Body of pancreas (tissue), 4 donors: ENCODE data around the gene PLEKHS1. TPM values are rescaled to one million over a fixed set of nuclear protein-coding genes. Genes with fewer than 3 reads are reported as not detected.
"Not testable (repeated sequence)": the region's sequence is repeated elsewhere in the genome, so short reads cannot be mapped to it uniquely, and the experiment has no call there.

Experiments
- ATAC-seq: fragments of 150-250 bp; one replicate; pipeline ENCODE4 v1.9.1; 2016
- DNase-seq, 4 donors: peaks; one replicate each; pipeline ENCODE4 v3.0.0-alpha.2; 2019
- H3K27ac ChIP-seq, 4 donors: fragments of 200-600 bp; sonication (generic); 1 replicate in 3 of 4; 2 replicates in 1 of 4; pipeline versions ENCODE4 v1.5.1 to v1.6.1; 2016 to 2019; ENCODE audit warnings: mild to moderate bottlenecking in 1 of 4, mixed read lengths in 1 of 4, moderate library complexity in 1 of 4
- H3K27me3 ChIP-seq, 2 donors: fragments of 200-600 bp; sonication (generic); one replicate each; pipeline ENCODE4 v1.6.0; 2016; ENCODE audit warnings: mild to moderate bottlenecking in 1 of 2
- H3K36me3 ChIP-seq, 2 donors: fragments of 200-600 bp; sonication (generic); replicated peaks in 1 of 2; 2 replicates each; pipeline ENCODE4 v1.5.1; 2016; ENCODE audit warnings: low read depth in 2 of 2; ENCODE audit not compliant: insufficient read depth in 1 of 2
- H3K4me1 ChIP-seq: fragments of 200-600 bp; sonication (generic); one replicate; pipeline ENCODE4 v1.6.0; 2016
- H3K4me3 ChIP-seq, 2 donors: fragments of 200-600 bp; sonication (generic); 1 replicate in 1 of 2; 2 replicates in 1 of 2; pipeline ENCODE4 v1.5.1; 2016 to 2019
- H3K9me3 ChIP-seq, 3 donors: fragments of 200-600 bp; sonication (generic); 1 replicate in 2 of 3; 2 replicates in 1 of 3; pipeline ENCODE4 v1.5.1; 2016
- POLR2A ChIP-seq, 3 donors: fragments of 450-650 bp; IDR thresholded peaks; one replicate each; pipeline ENCODE4 v1.6.1; 2016; ENCODE audit warnings: antibody characterized with exemption in 3 of 3, mild to moderate bottlenecking in 2 of 3
- WGBS, 2 donors: methylation state at CpG; one replicate each; pipeline ENCODE4 v1.1.5; 2017; 5-methylcytosine and 5-hydroxymethylcytosine counted together
- intact Hi-C: fragments of 100-400 bp; cut with DNase I; formaldehyde crosslinking; loops from one replicate; pipeline ENCODE4 v1.15.1; 2023
- total RNA-seq, 2 donors: library from RNA; depleted of rRNA; stranded (reverse); fragments of >200 nt; gene quantifications; one replicate each; pipeline ENCODE4 v1.1.0, GENCODE V29; 2016
- TF ChIP-seq, protein P1 (sequence below), 7 experiments: fragments of 450-650 bp in 4 of 7; fragments of 200-600 bp in 3 of 7; sonication (generic) in 3 of 7; IDR thresholded peaks; one replicate each; pipeline ENCODE4 v1.5.1; 2016 to 2019; ENCODE audit warnings: antibody characterized with exemption in 7 of 7

PLEKHS1 gene
- total RNA-seq, 2 donors from 2014 or later, result 6.2 to 7.6 TPM

DNA sequence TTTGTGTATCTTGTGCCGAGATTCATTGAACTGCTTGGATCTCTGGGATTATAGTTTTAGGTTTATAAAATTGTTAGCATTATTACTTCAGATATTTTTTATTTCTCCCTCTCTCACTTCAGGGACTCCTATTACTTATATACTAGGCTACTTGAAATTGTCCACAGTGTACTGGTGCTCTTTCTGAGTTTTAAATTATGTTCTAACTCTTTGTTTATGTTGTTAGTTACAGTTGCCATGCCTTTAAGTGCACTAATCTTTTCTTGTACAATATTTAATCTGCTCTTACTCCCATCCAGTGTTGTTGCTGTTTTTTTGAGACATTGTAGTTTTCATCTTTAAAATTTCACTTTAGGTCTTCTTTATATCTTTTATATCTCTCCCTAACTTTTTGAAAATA, 13.1 kb downstream of the PLEKHS1 start:
- H3K27me3 ChIP-seq, result no peaks in the 10 kb centered on the region
- H3K27ac ChIP-seq, result peak overlapping the region in 3 of 4 donors; percentile 20 to 63 (median 20)
- H3K9me3 ChIP-seq, result no peaks in the 10 kb centered on the region
- WGBS, 2 donors, result 44 to 80% methylated on average over 1 of the region's 1 CpG
- peaks cover 45% of the 10 kb centered on the region for H3K4me1 ChIP-seq
- no peak overlapping the region for H3K4me3 ChIP-seq
- no peaks in the 10 kb centered on the region for H3K36me3 ChIP-seq
- DNase-seq (no peak), ATAC-seq (peak; percentile 81)
- TF ChIP-seq POLR2A (IDR thresholded peaks at IDR 0.05), result no peak
- TF ChIP-seq, protein P1, sequence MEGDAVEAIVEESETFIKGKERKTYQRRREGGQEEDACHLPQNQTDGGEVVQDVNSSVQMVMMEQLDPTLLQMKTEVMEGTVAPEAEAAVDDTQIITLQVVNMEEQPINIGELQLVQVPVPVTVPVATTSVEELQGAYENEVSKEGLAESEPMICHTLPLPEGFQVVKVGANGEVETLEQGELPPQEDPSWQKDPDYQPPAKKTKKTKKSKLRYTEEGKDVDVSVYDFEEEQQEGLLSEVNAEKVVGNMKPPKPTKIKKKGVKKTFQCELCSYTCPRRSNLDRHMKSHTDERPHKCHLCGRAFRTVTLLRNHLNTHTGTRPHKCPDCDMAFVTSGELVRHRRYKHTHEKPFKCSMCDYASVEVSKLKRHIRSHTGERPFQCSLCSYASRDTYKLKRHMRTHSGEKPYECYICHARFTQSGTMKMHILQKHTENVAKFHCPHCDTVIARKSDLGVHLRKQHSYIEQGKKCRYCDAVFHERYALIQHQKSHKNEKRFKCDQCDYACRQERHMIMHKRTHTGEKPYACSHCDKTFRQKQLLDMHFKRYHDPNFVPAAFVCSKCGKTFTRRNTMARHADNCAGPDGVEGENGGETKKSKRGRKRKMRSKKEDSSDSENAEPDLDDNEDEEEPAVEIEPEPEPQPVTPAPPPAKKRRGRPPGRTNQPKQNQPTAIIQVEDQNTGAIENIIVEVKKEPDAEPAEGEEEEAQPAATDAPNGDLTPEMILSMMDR (IDR thresholded peaks at IDR 0.05), result no peak
- intact Hi-C loops, result no loop called here

DNA sequence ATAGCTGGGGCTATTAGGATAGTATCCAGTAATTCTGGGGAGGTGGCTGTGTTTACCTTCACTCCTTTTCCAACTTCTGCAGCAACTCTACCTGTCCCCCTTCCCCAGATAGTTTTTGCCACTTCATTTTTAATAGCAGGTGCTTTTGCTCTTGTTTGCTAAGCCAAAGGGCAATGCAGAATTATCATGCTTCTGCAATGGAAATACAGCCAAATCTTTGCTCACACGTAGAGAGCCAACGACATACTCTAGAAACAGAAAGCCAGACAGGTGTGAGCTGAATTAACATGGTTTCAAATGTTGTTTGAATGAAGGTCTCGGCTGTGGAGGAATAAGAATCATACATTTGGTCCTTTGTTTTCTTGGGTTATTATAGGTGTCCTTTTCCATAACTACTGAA, 14.4 kb downstream of the PLEKHS1 start:
- peak overlapping the region in 3 of 4 donors; percentile 38 to 63 (median 54) for H3K27ac ChIP-seq
- H3K4me1 ChIP-seq, result peaks cover 45% of the 10 kb centered on the region
- no peaks in the 10 kb centered on the region for H3K36me3 ChIP-seq
- DNase-seq, result no peak
- intact Hi-C loops, result no loop called here
- H3K4me3 ChIP-seq, result no peak overlapping the region
- no peaks in the 10 kb centered on the region for H3K9me3 ChIP-seq
- WGBS, 2 donors, result 14 to 15% methylated on average over 3 of the region's 3 CpGs
- ATAC-seq, result no peak
- TF ChIP-seq POLR2A (IDR thresholded peaks at IDR 0.05), result no peak
- TF ChIP-seq, protein P1 (IDR thresholded peaks at IDR 0.05), result no peak
- H3K27me3 ChIP-seq, result no peaks in the 10 kb centered on the region

GRCh38 chr10:113767222-113767621, 15.7 kb downstream of the PLEKHS1 start:
- no peak for TF ChIP-seq POLR2A (IDR thresholded peaks at IDR 0.05)
- TF ChIP-seq, protein P1 (IDR thresholded peaks at IDR 0.05), result no peak
- no peaks in the 10 kb centered on the region for H3K36me3 ChIP-seq
- intact Hi-C loops, result no loop called here
- ATAC-seq (peak; percentile 35), DNase-seq (no peak)
- no peak overlapping the region for H3K4me3 ChIP-seq
- no peaks in the 10 kb centered on the region for H3K9me3 ChIP-seq
- peak overlapping the region in 1 of 4 donors; percentile 38 for H3K27ac ChIP-seq
- H3K27me3 ChIP-seq, result no peaks in the 10 kb centered on the region
- WGBS, 2 donors, result 55 to 71% methylated on average over 2 of the region's 2 CpGs
- H3K4me1 ChIP-seq, result peaks cover 35% of the 10 kb centered on the region

DNA sequence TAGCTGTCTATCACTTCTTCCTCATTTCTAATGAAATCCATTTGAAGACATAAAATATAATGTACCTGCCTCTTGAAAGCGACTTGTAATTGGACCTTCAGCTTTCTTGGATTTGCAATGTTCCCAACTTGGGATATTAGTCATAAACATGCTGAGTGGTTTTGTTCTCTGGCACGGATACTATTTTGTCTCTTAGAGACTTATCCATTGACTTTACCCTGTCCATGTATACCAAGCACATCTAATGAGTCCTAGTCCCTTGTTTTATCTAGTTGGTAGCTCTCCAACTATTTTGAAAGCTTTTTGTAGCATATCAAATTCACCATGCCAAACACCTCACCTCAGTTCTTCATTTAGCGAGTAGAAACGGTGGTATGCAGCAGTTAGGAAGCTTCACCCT, 18.9 kb downstream of the PLEKHS1 start:
- Histone ChIP-seq H3K9me3 (no peaks in the 10 kb centered on the region), H3K27ac (no peak overlapping the region), H3K27me3 (no peaks in the 10 kb centered on the region), H3K4me3 (no peak overlapping the region), H3K36me3 (no peaks in the 10 kb centered on the region), H3K4me1 (peaks cover 20% of the 10 kb centered on the region)
- intact Hi-C loops, result no loop called here
- DNase-seq (no peak), ATAC-seq (no peak)
- 70 to 77% methylated on average over 4 of the region's 4 CpGs for WGBS, 2 donors
- TF ChIP-seq POLR2A (IDR thresholded peaks at IDR 0.05), result no peak
- TF ChIP-seq, protein P1 (IDR thresholded peaks at IDR 0.05), result no peak

GRCh38 chr10:113771131-113771530, 19.6 kb downstream of the PLEKHS1 start:
- H3K36me3 ChIP-seq, ATAC-seq, H3K4me3 ChIP-seq, H3K27me3 ChIP-seq, DNase-seq, H3K9me3 ChIP-seq, intact Hi-C loops, H3K27ac ChIP-seq: not testable (repeated sequence)
- peaks cover 13% of the 10 kb centered on the region for H3K4me1 ChIP-seq
- 83 to 92% methylated on average over 3 of the region's 3 CpGs for WGBS, 2 donors
